Measurements from ENCODE around the gene EXOC1.
"Not testable (repeated sequence)": the region's sequence is repeated elsewhere in the genome, so short reads cannot be mapped to it uniquely, and the experiment has no call there.

Gene EXOC1

GRCh38 chr4:55838952-55839351, 14.5 kb upstream of the EXOC1 start:
- no peaks in the 10 kb centered on the region for H3K27me3 ChIP-seq (ENCODE audit: low read length)

GRCh38 chr4:55840956-55841355, 12.5 kb upstream of the EXOC1 start:
- Histone ChIP-seq H3F3A (ENCODE audit: insufficient read depth) (no peaks in the 10 kb centered on the region), H3K4me2 (ENCODE audit: low read depth, low read length, poor library complexity, severe bottlenecking) (no peak overlapping the region)

More at GRCh38 chr4:55838952-55839351, 14.5 kb upstream of the EXOC1 start:
- Histone ChIP-seq H3K9ac (ENCODE audit: low read length) (no peak overlapping the region), H3K79me2 (ENCODE audit: insufficient read depth, low read length) (no peaks in the 10 kb centered on the region), H3K9me3 (ENCODE audit: insufficient read depth, low read length) (no peaks in the 10 kb centered on the region), H2AFZ (ENCODE audit: low read depth, low read length, severe bottlenecking) (no peak overlapping the region), H3K36me3 (ENCODE audit: low read length) (no peaks in the 10 kb centered on the region), H3K4me3 (ENCODE audit: insufficient read depth, low read length, poor library complexity, severe bottlenecking) (no peak overlapping the region), H4K20me1 (ENCODE audit: low read depth, low read length) (no peaks in the 10 kb centered on the region), H3K4me2 (ENCODE audit: low read depth, low read length, poor library complexity, severe bottlenecking) (no peak overlapping the region), H3K9me2 (replicated peaks; ENCODE audit: insufficient read depth, low read length) (no peaks in the 10 kb centered on the region), H3K27ac (ENCODE audit: low read depth, low read length) (no peak overlapping the region), H3F3A (ENCODE audit: insufficient read depth) (no peaks in the 10 kb centered on the region)
- no peak for TF ChIP-seq CTCF (IDR thresholded peaks at IDR 0.05; ENCODE audit: insufficient read depth, low read length, poor library complexity, severe bottlenecking)
- no peak for TF ChIP-seq EZH2phosphoT487 (conservative IDR thresholded peaks at IDR 0.05; ENCODE audit: low read length)

GRCh38 chr4:55841373-55842239, 11.8 kb upstream of the EXOC1 start:
- not testable (repeated sequence) for H3K4me3 ChIP-seq (ENCODE audit: insufficient read depth, low read length, poor library complexity, severe bottlenecking); H3K9ac ChIP-seq (ENCODE audit: low read length); H3K36me3 ChIP-seq (ENCODE audit: low read length)

More at GRCh38 chr4:55840956-55841355, 12.5 kb upstream of the EXOC1 start:
- H3K9me2 ChIP-seq (replicated peaks; ENCODE audit: insufficient read depth, low read length) = no peaks in the 10 kb centered on the region
- no peak overlapping the region for H2AFZ ChIP-seq (ENCODE audit: low read depth, low read length, severe bottlenecking)
- no peaks in the 10 kb centered on the region for H4K20me1 ChIP-seq (ENCODE audit: low read depth, low read length)
- no peak overlapping the region for H3K4me3 ChIP-seq (ENCODE audit: insufficient read depth, low read length, poor library complexity, severe bottlenecking)
- no peaks in the 10 kb centered on the region for H3K36me3 ChIP-seq (ENCODE audit: low read length)
- H3K9me3 ChIP-seq (ENCODE audit: insufficient read depth, low read length) = no peaks in the 10 kb centered on the region
- H3K79me2 ChIP-seq (ENCODE audit: insufficient read depth, low read length) = no peaks in the 10 kb centered on the region
- no peaks in the 10 kb centered on the region for H3K27me3 ChIP-seq (ENCODE audit: low read length)
- TF ChIP-seq CTCF (IDR thresholded peaks at IDR 0.05; ENCODE audit: insufficient read depth, low read length, poor library complexity, severe bottlenecking) = no peak
- no peak for TF ChIP-seq EZH2phosphoT487 (conservative IDR thresholded peaks at IDR 0.05; ENCODE audit: low read length)
- H3K9ac ChIP-seq (ENCODE audit: low read length) = no peak overlapping the region
- H3K27ac ChIP-seq (ENCODE audit: low read depth, low read length) = no peak overlapping the region

GRCh38 chr4:55842312-55842711, 11.1 kb upstream of the EXOC1 start:
- H3K4me3 ChIP-seq (ENCODE audit: insufficient read depth, low read length, poor library complexity, severe bottlenecking); H4K20me1 ChIP-seq (ENCODE audit: low read depth, low read length); H3K9ac ChIP-seq (ENCODE audit: low read length); H3F3A ChIP-seq (ENCODE audit: insufficient read depth); H3K27ac ChIP-seq (ENCODE audit: low read depth, low read length); H3K27me3 ChIP-seq (ENCODE audit: low read length); H3K4me2 ChIP-seq (ENCODE audit: low read depth, low read length, poor library complexity, severe bottlenecking); H3K9me2 ChIP-seq (replicated peaks; ENCODE audit: insufficient read depth, low read length); H3K9me3 ChIP-seq (ENCODE audit: insufficient read depth, low read length); H3K79me2 ChIP-seq (ENCODE audit: insufficient read depth, low read length); H2AFZ ChIP-seq (ENCODE audit: low read depth, low read length, severe bottlenecking); H3K36me3 ChIP-seq (ENCODE audit: low read length): not testable (repeated sequence)

More at GRCh38 chr4:55841373-55842239, 11.8 kb upstream of the EXOC1 start:
- H3K79me2 ChIP-seq (ENCODE audit: insufficient read depth, low read length); H3F3A ChIP-seq (ENCODE audit: insufficient read depth); H3K9me2 ChIP-seq (replicated peaks; ENCODE audit: insufficient read depth, low read length); H3K27me3 ChIP-seq (ENCODE audit: low read length); H3K4me2 ChIP-seq (ENCODE audit: low read depth, low read length, poor library complexity, severe bottlenecking); H2AFZ ChIP-seq (ENCODE audit: low read depth, low read length, severe bottlenecking); H3K9me3 ChIP-seq (ENCODE audit: insufficient read depth, low read length); H3K27ac ChIP-seq (ENCODE audit: low read depth, low read length); H4K20me1 ChIP-seq (ENCODE audit: low read depth, low read length): not testable (repeated sequence)

Measured in SU-DHL-6 (cell line).